ENCODE measurements around the gene HIVEP3. TPM values are rescaled to one million over a fixed set of nuclear protein-coding genes. Genes with fewer than 3 reads are reported as not detected.

Gene HIVEP3
- total RNA-seq, 2 donors from 2014 or later: 4.0 to 5.4 TPM

- intact Hi-C loops (cut with DNase I, micrococcal nuclease): no loop called here
- ATAC-seq (no peak), DNase-seq (no peak)
These were observed 411.5 kb downstream of the HIVEP3 start for GRCh38 chr1:41507110-41507720.

DNA sequence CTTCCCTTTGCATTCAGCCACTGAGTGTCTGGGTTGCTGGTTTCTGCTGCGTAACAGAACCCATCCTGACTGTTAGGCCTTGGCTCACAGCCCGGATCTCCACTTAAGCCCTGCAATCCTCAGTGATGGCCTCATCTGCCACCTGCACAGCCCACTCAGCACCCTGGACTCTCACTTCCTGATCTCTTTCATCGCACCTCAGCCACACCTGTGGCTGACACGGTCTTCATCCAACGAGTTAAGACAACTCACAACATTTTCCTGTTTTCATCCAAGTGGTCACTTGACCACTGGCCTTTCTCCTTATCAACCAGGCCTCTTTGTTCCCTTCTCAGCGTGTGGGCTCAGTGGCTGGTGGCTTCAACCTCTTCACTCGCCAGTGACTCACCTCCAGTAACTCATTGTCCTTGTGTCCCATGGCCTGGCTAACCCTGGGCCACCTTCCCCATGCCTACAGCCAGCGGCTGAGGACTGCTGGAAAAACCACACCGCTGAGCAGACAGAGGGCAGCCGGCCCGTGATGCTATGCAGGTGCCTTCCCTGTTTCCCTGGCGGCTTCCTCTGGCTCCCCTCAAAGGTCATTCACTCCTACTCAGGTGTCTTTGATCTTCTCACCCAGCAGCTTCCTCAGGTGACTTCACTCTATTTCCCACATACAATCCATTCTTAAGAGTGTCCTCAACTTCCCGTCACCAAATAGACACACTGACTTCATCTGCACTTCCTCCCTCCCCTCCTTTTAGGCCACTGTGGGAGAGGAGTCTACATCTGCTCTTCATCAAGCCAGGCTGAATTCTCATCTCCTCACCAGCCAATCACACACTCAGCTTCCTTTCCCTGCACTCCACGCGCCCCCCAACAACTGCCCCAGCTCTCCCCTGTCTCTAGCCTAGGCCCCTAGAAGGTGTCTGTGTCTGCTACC lies 414.3 kb downstream of the HIVEP3 start:
- intact Hi-C loops (cut with DNase I, micrococcal nuclease): no loop called here
- ATAC-seq (no peak), DNase-seq (no peak)

DNA sequence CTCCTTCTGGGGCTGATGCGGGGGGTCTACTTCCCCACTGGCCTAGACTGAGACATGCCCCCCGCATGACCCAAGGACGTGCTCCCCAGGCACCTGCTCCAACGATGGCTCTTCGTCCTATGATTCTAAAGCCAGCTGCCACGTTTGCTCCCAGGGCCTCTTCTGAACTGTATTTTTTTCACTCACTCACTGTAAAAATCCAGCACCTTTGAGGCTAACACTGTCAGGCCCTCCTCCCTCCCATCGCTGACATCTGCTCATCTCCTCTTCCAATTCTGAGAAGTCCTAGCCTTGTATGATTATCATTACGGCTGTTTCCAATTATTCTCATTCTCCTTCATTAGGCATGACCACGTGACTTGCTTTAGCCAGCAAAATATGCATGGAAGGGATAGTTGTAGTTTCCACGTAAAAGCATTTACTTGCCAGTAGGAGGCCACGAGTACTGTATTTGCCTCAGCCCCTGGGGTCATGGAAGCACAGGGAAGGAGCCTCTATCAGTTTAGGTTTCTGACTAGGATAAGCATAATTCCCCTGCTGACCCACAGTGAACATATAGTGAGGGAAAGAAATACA lies 415.1 kb downstream of the HIVEP3 start:
- intact Hi-C loops (cut with DNase I, micrococcal nuclease): no loop called here
- no peak for DNase-seq
- ATAC-seq: no peak

- intact Hi-C loops (cut with DNase I, micrococcal nuclease): no loop called here
- DNase-seq (no peak), ATAC-seq (no peak)
These were observed 415.8 kb downstream of the HIVEP3 start for GRCh38 chr1:41502912-41503311.

DNA sequence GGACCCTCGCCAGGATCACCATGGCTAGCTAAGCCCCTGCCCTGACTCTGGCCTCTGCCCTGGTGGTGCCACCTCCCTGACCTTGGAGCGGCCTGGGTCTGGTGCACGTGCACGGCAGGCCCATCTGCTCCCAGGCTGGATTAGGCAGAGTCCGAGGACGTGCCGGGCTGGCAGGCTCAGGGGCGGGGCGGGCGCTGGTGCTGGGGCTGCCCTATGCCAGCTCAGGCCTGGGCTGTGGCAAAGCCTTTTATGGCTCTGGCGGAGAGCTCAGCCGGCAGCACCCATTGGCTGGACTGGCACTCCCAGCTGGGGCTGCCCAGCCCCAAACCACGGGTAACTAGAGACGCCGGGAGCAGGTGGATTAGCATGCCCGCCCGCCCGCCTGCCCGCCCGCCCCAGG lies 417.1 kb downstream of the HIVEP3 start:
- DNase-seq (peak; percentile 90 to 94), ATAC-seq (peak; percentile 81)
- intact Hi-C loops (cut with DNase I, micrococcal nuclease): no loop called here

GRCh38 chr1:41500781-41501518 lies 417.8 kb downstream of the HIVEP3 start:
- ATAC-seq: no peak
- no peak for DNase-seq
- intact Hi-C loops (cut with DNase I, micrococcal nuclease): no loop called here

DNA sequence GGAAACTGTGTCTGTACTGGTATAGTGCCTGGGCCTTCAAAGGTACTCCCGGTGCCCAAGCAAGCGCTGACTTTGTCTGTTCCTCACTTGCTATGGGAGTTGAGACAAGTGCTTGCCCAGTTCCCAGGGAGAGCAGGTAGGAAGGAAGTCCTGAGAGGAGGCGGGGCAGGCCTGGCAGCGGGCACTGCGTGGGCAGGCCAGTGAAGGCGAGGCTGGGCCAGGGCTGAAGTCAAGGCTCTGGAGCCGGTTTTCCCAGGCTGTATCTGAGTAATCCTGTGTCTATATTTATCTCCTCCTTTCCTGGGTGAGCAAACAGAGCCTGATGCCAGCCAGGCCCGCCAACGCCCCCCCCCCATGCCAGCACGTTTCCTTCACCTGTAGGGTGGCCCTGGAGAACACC lies 418.3 kb downstream of the HIVEP3 start:
- ATAC-seq (peak; percentile 72), DNase-seq (peak; percentile 84 to 91)
- intact Hi-C loops (cut with DNase I, micrococcal nuclease): no loop called here

GRCh38 chr1:41499591-41499990 lies 419.1 kb downstream of the HIVEP3 start:
- intact Hi-C loops (cut with DNase I, micrococcal nuclease): no loop called here
- DNase-seq (no peak), ATAC-seq (no peak)

GRCh38 chr1:41498804-41499203 lies 419.9 kb downstream of the HIVEP3 start:
- ATAC-seq (peak; percentile 48), DNase-seq (peak; percentile 82 to 90)
- intact Hi-C loops (cut with DNase I, micrococcal nuclease): no loop called here

GRCh38 chr1:41498391-41498790 lies 420.3 kb downstream of the HIVEP3 start:
- DNase-seq (no peak), ATAC-seq (no peak)
- intact Hi-C loops (cut with DNase I, micrococcal nuclease): no loop called here

DNA sequence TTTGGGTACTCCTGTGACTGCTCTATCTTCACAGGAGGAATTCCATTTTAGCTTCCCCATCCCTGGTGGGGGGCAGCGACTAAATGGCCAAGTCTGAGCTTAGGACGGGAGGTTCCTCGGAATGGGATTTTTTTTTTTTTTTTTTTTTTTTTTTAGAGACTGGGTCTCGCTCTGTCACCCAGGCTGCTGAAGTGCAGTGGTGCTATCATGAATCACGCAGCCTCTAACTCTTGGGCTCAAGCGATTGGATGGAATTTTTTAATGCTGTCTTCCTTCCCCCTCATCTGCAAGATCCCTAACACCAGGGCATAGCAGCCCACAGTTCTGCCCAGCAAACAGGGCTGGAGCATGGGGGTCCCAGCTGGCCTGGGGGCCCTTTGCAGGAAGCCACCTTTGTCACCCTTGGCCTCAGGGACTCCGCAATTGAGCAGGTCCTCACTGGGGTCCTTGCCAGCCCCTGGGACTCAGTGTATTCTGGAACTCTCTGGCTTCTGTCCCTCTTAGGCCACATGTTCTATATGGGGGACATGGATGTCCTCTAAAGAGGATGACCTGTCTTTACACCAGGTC lies 421.2 kb downstream of the HIVEP3 start:
- no peak for DNase-seq
- ATAC-seq: no peak
- intact Hi-C loops (cut with DNase I, micrococcal nuclease): no loop called here

GRCh38 chr1:41497056-41497440 lies 421.7 kb downstream of the HIVEP3 start:
- ATAC-seq (no peak), DNase-seq (no peak)
- intact Hi-C loops (cut with DNase I, micrococcal nuclease): no loop called here

- intact Hi-C loops (cut with DNase I, micrococcal nuclease): no loop called here
- peak; percentile 41 for ATAC-seq
These were observed 422.4 kb downstream of the HIVEP3 start for GRCh38 chr1:41496080-41497055.

DNA sequence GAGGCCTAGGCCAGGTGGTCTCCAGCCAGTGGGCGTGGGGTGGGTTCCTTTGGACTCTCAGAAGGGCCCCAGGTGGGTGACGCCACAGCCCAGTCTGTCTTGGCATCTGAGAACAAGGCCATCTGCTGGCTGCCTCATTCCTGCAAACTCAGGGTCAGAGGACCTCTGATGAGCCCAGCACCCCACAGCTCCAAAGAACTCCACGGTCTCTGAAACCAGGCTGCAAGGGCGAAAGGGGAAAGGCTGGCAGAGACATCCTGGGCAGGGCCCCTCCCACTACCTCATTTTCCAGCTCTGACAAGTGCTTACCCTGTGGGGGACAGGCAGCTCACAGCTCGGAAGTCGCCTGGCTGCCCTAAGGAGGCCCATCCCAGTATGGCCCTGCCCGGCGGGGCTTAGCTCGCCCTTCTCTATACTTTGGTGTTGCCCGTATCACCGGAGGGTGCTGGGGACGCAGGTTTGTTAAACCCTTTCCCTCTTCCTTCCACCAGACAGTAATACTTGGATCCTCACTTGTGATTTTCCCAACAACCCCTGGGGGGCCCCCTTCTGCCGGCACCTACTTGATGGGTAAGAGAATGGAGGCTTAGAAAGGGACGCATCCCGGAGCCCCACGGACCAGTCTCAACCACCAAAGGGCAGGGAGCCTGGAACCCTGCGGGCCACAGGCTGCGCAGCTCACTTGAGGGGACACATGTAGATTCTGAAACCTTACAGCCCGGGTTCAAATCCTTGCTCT lies 423.3 kb downstream of the HIVEP3 start:
- ATAC-seq: no peak
- intact Hi-C loops (cut with DNase I, micrococcal nuclease): no loop called here
- no peak for DNase-seq

More at GRCh38 chr1:41496080-41497055, 422.4 kb downstream of the HIVEP3 start:
- DNase-seq: peak; percentile 78 to 84

GRCh38 chr1:41494351-41495209 lies 424.1 kb downstream of the HIVEP3 start:
- intact Hi-C loops (cut with DNase I, micrococcal nuclease): no loop called here
- no peak for ATAC-seq
- DNase-seq: no peak

- ATAC-seq (no peak), DNase-seq (no peak)
- intact Hi-C loops (cut with DNase I, micrococcal nuclease): no loop called here
These were observed 424.9 kb downstream of the HIVEP3 start for GRCh38 chr1:41493626-41494350.
